PC-3 (cell line): Measurements from ENCODE around the gene PKNOX2. TPM values are rescaled to one million over a fixed set of nuclear protein-coding genes. Genes with fewer than 3 reads are reported as not detected.

ENCODE experiments used
- ATAC-seq: fragments of 200-7000 bp; cut with Tn5 transposase; 2 replicates; pipeline ENCODE4 v1.9.1; 2020; ENCODE audit warnings: mild to moderate bottlenecking, moderate library complexity
- BruUV-seq: library from RNA; stranded (reverse); fragments of 400-500 nt; replicated peaks from 2 replicates; lab custom pipeline; 2021; lab: Mats Ljungman, UMichigan
- CTCF ChIA-PET: fragments of 300-600 bp; sonication (Branson Sonifier 250); formaldehyde crosslinking; loops from one replicate; lab custom pipeline; 2022; ENCODE audit warnings: antibody characterized with exemption; lab: Charles Lee
- POLR2A ChIA-PET: fragments of 300-600 bp; sonication (Branson Sonifier 250); formaldehyde crosslinking; loops from one replicate; lab custom pipeline; 2022; ENCODE audit warnings: antibody characterized with exemption; ENCODE audit not compliant: unreplicated experiment; lab: Charles Lee
- DNase-seq: peaks from one replicate; pipeline ENCODE4 v3.0.0-alpha.2; 2015
- H2AFZ ChIP-seq: fragments of 300-600 bp; sonication (generic); 2 replicates; pipeline ENCODE4 v1.6.0; 2016; ENCODE audit warnings: antibody characterized with exemption, low read length
- H3F3A ChIP-seq: fragments of 300-600 bp; sonication (generic); one replicate; pipeline ENCODE4 v1.6.0; 2017; ENCODE audit warnings: antibody characterized with exemption, low read length, control low read depth, mild to moderate bottlenecking; ENCODE audit not compliant: unreplicated experiment
- H3K27ac ChIP-seq: fragments of 300-600 bp; sonication (generic); 2 replicates; pipeline ENCODE4 v1.5.1; 2016; ENCODE audit warnings: mild to moderate bottlenecking, low read length
- H3K27me3 ChIP-seq: fragments of 300-600 bp; sonication (generic); 2 replicates; pipeline ENCODE4 v1.6.1; 2016; ENCODE audit warnings: low read length, mixed read lengths
- H3K36me3 ChIP-seq: fragments of 300-600 bp; sonication (generic); 2 replicates; pipeline ENCODE4 v1.6.1; 2016; ENCODE audit warnings: low read depth, mixed run types, low read length, mixed read lengths
- H3K4me1 ChIP-seq: fragments of 300-600 bp; sonication (generic); 2 replicates; pipeline ENCODE4 v1.5.1; 2016; ENCODE audit warnings: low read length; ENCODE audit not compliant: insufficient read depth
- H3K4me2 ChIP-seq: fragments of 300-600 bp; sonication (generic); 2 replicates; pipeline ENCODE4 v1.6.0; 2016; ENCODE audit warnings: low read length
- H3K4me3 ChIP-seq: fragments of 300-600 bp; sonication (generic); 2 replicates; pipeline ENCODE4 v1.5.1; 2016; ENCODE audit warnings: mild to moderate bottlenecking, low read length, mixed read lengths
- H3K79me2 ChIP-seq: fragments of 300-600 bp; sonication (generic); 2 replicates; pipeline ENCODE4 v1.6.1; 2017; ENCODE audit warnings: low read length, mixed read lengths
- H3K9ac ChIP-seq: fragments of 300-600 bp; sonication (generic); 2 replicates; pipeline ENCODE4 v1.6.0; 2016; ENCODE audit warnings: mild to moderate bottlenecking, low read length
- H3K9me2 ChIP-seq: fragments of 300-600 bp; sonication (generic); replicated peaks from 2 replicates; pipeline ENCODE4 v1.6.1; 2016; ENCODE audit warnings: mixed run types, low read length, mixed read lengths
- H3K9me3 ChIP-seq: fragments of 300-600 bp; sonication (generic); 2 replicates; pipeline ENCODE4 v1.6.1; 2016; ENCODE audit warnings: low read length, mixed read lengths
- H4K20me1 ChIP-seq: fragments of 300-600 bp; sonication (generic); 2 replicates; pipeline ENCODE4 v1.6.1; 2016; ENCODE audit warnings: low read length, mixed read lengths
- CTCF ChIP-seq: fragments of 300-600 bp; sonication (generic); conservative IDR thresholded peaks from 2 replicates; pipeline ENCODE4 v1.5.1; 2017; ENCODE audit warnings: antibody characterized with exemption, low read depth, mild to moderate bottlenecking, low read length
- EZH2 ChIP-seq: fragments of 300-600 bp; sonication (generic); IDR thresholded peaks from one replicate; pipeline ENCODE4 v1.6.1; 2017; ENCODE audit warnings: antibody characterized with exemption, mild to moderate bottlenecking, low read length; ENCODE audit not compliant: unreplicated experiment
- EZH2phosphoT487 ChIP-seq: fragments of 300-600 bp; sonication (generic); IDR thresholded peaks from 2 replicates; pipeline ENCODE4 v1.6.1; 2018; ENCODE audit warnings: mild to moderate bottlenecking, antibody characterized with exemption, low read length, borderline replicate concordance
- intact Hi-C: fragments of 100-400 bp; cut with micrococcal nuclease; formaldehyde crosslinking; loops from 2 replicates; pipeline ENCODE4 v1.9.0; 2023
- total RNA-seq: library from RNA; depleted of rRNA; stranded (reverse); fragments of >200 nt; gene quantifications from 2 replicates; pipeline ENCODE4 v1.2.3, GENCODE V29; 2014

Gene PKNOX2
- total RNA-seq, 1 experiment from 2014 or later = not detected

DNA sequence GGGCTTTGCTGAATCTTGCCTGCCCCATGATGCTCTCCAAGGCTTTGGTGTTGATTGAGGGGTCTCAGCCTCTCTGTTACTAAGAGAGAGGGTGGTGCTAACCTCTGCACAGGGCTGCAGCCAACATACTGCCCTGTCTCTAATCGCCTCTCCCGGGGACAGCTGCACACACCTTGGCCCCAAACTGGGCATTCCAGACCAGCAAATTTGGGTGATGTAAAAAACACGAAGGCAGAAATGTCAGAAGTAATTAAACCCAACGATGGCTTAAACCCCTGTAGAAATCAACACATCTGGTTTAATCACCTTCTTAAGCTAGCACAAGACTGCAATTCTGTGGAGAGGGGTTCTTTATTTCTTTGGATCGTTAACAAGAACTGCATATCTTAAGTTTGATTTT lies 215.0 kb downstream of the PKNOX2 start:
- no peak overlapping the region for H3K9ac ChIP-seq
- ChIA-PET POLR2A (no interaction called here), CTCF (no interaction called here)
- H4K20me1 ChIP-seq = no peaks in the 10 kb centered on the region
- H2AFZ ChIP-seq = no peak overlapping the region
- no peak for ATAC-seq
- no peaks in the 10 kb centered on the region for H3K79me2 ChIP-seq
- no TSS peak for BruUV-seq
- no peaks in the 10 kb centered on the region for H3K36me3 ChIP-seq
- TF ChIP-seq CTCF = no peak
- H3K4me1 ChIP-seq = no peaks in the 10 kb centered on the region
- H3K9me3 ChIP-seq = no peaks in the 10 kb centered on the region
- DNase-seq = no peak
- intact Hi-C loops = no loop called here
- no peak overlapping the region for H3K4me2 ChIP-seq
- no peak overlapping the region for H3K27ac ChIP-seq
- no peak overlapping the region for H3K4me3 ChIP-seq
- H3K9me2 ChIP-seq = no peaks in the 10 kb centered on the region
- H3K27me3 ChIP-seq = peaks cover 94% of the 10 kb centered on the region
- no peaks in the 10 kb centered on the region for H3F3A ChIP-seq

DNA sequence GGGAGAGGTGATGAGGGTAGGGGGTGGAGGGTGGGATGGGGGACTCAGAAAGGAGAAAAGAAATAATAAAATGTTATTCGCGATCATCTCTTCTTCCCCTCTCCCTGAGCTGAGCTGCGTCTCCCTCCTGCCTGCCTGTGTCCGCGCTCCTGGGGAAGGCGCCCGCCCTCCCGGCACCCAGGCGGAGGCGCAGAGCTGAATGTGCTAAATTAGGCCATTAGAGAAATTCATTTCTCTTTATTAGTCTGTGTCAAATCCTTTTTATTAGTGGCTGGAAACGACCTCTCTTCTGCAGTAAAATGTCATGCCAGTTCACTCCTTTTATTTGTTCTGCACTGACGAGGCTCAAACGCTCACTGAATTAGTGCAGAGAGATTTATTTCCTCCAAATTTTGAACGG lies 215.4 kb downstream of the PKNOX2 start:
- H4K20me1 ChIP-seq = no peaks in the 10 kb centered on the region
- BruUV-seq = no TSS peak
- no peak overlapping the region for H2AFZ ChIP-seq
- ChIA-PET POLR2A (no interaction called here), CTCF (no interaction called here)
- no peak for TF ChIP-seq EZH2
- TF ChIP-seq CTCF = no peak
- TF ChIP-seq EZH2phosphoT487 = no peak
- H3K4me1 ChIP-seq = no peaks in the 10 kb centered on the region
- H3F3A ChIP-seq = no peaks in the 10 kb centered on the region
- H3K9me3 ChIP-seq = no peaks in the 10 kb centered on the region
- no peak overlapping the region for H3K4me3 ChIP-seq
- H3K9me2 ChIP-seq = no peaks in the 10 kb centered on the region
- no peak overlapping the region for H3K27ac ChIP-seq
- no peaks in the 10 kb centered on the region for H3K36me3 ChIP-seq
- no peaks in the 10 kb centered on the region for H3K79me2 ChIP-seq
- DNase-seq (no peak), ATAC-seq (no peak)
- no peak overlapping the region for H3K4me2 ChIP-seq
- no peak overlapping the region for H3K9ac ChIP-seq
- intact Hi-C loops = no loop called here
- H3K27me3 ChIP-seq = peaks cover 96% of the 10 kb centered on the region

GRCh38 chr11:125380756-125381445 lies 216.3 kb downstream of the PKNOX2 start:
- no peak for ATAC-seq

More at GRCh38 chr11:125380756-125381445, 216.3 kb downstream of the PKNOX2 start:
- Histone ChIP-seq H3K27me3 (peaks cover 96% of the 10 kb centered on the region), H3K36me3 (no peaks in the 10 kb centered on the region), H2AFZ (no peak overlapping the region), H3K4me3 (no peak overlapping the region), H3F3A (no peaks in the 10 kb centered on the region), H3K9me2 (no peaks in the 10 kb centered on the region), H3K79me2 (no peaks in the 10 kb centered on the region), H3K4me1 (no peaks in the 10 kb centered on the region), H3K27ac (no peak overlapping the region), H3K9ac (no peak overlapping the region), H3K4me2 (no peak overlapping the region), H4K20me1 (no peaks in the 10 kb centered on the region), H3K9me3 (no peaks in the 10 kb centered on the region)
- POLR2A ChIA-PET = no interaction called here
- TF ChIP-seq EZH2 = no peak
- TF ChIP-seq EZH2phosphoT487 = no peak
- no peak for TF ChIP-seq CTCF
- intact Hi-C loops = no loop called here
- CTCF ChIA-PET = no interaction called here
- no peak for DNase-seq
- no TSS peak for BruUV-seq
